Activated CD4-positive, CD25-positive, alpha-beta regulatory T cell treated with anti-CD3 and anti-CD28 coated beads, Interleukin-2, amount 50 U/mL, for 16 hours (primary cell): ENCODE data around the gene FADS3.

ENCODE experiments used
- DNase-seq: peaks from one replicate; pipeline ENCODE4 v3.0.0-alpha.2; 2020; ENCODE audit warnings: low read depth, low spot score

Gene FADS3

DNA sequence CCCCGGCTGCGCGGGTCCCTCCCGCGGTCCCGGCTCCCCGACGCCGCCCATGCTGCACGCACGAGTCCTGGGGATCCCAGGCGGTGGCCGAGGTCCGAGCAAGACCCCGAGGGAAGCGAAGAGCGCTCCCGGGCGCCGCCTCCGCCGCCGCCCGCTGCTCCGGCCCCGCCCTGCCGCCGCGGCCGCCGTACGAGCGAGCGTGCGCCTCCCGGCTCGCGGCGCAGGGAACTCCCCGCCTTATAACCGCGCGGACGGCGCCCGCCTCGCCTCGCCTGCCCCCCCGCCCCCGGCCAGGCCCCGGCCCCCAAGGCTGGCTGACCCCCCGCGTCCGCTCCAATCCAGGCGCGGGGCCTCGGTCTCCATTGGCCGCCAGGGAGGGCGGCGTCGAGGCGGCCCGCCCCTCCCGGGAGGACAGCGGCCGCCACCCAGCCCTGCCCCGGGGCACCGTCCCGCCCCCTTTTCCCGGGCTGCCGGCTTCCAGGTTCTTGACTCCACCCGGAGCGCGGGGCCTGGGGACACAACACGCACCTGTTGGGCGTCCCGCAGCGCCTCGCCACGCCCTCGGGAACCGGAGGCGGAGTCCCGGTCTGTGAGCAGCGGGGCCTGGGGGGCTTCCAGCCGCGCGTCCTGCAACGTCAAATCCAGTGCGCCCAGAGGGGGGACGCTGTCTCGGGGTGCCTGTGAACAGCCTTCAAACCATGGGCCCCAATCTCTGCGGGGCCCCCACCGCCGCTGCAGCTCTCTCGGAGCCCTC, at the start of gene FADS3:
Gene FADS3, minus strand, starts transcription at position 215 of the 754 bp plus-strand sequence. Its CDS starts 164 bp downstream, at position 51.
- DNase-seq, result no peak

GRCh38 chr11:61940466-61940865, 49.1 kb upstream of the FADS3 start:
- DNase-seq, result no peak

DNA sequence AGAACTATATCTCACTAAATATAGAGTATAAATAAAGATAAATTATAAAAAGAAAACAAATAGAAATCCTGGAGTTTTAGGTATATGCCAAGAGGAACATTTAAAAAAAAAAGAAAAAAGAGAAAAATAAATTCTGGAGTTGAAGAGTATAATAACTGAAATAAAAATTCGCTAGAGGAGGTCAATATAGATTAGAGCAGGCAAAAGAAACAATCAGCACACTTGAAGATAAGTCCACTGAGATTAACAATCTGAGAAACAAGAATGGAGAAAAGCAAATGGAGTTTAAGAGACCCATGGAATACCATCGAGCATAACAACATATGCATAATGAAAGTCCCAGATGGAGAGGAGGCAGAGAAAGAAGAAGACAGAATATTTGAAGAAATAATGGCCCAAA, 44.5 kb upstream of the FADS3 start:
- DNase-seq, result no peak

- no peak for DNase-seq
Observed at GRCh38 chr11:61930933-61931332, 39.6 kb upstream of the FADS3 start.

DNA sequence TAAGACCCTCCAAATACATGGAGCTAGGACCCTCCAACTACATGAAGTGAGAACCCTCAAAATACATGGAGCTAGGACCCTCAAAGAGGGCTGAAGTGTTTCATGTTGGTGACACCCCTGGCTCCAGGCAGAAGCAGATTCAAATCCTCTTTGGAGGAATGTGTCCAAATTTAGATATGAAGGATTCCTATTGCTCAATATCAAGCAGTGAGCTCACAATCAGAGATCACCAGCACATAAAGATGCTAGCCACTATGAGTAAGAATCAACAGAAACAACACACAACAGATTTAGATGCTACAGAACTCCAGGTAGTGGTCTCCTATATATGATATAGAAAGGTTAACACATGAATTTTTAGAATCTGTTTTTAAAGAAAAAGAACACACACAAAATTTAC, 37.3 kb upstream of the FADS3 start:
- DNase-seq, result no peak

DNA sequence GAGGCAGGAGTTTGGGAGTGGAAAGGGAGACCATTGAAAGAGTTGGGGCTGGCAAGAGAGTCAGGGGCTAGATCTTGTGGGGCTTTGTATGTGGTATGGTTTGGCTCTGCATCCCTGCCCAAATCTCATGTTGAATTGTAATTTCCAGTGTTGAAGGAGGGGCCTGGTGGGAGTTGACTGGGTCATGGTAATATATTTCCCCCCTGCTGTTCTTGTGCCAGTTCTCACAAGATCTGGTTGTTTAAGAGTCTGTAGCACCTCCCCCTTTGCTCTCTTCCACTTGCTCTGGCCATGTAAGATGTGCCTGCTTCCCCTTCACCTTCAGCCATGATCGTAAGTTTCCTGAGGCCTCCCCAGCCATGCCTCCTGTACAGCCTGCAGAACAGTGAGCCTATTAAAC, 36.2 kb upstream of the FADS3 start:
- DNase-seq, result no peak

DNA sequence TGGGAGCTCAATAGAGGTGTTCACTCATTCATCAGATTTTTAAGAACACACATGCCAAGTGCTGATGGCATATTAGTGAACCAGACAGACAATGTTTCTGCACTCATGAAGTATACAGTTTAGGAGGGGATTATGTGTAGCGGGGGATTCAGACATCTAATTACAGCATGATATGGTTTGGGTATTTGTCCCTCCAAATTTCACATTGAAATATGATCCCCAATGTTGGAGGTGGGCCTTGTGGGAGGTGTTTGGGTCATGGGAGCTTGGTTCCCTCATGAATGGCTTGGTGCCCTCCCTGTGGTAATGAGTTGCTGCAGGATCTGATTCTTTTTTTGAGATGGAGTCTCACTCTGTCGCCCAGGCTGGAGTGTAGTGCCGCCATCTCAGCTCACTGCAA, 34.9 kb upstream of the FADS3 start:
- DNase-seq, result no peak

DNA sequence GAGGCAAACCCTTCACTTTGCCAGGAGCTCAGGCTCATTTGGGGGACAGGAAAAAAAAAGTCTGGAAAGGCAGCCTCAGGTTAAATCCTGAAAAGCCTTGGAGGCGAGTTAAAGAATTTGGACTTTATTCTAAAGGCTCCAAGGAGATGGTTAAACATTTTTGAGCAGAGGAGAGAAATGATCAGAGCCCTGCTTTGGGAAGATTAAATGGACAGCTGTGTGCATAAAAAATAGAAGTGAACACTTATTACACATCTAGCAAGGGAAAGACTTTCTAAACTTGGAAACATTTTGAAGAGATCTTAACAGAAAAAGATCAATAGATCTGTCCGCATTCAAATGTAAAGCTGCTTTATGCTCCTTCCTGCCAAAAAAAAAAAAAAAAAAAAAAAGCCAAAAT, 34.4 kb upstream of the FADS3 start:
- no peak for DNase-seq

DNA sequence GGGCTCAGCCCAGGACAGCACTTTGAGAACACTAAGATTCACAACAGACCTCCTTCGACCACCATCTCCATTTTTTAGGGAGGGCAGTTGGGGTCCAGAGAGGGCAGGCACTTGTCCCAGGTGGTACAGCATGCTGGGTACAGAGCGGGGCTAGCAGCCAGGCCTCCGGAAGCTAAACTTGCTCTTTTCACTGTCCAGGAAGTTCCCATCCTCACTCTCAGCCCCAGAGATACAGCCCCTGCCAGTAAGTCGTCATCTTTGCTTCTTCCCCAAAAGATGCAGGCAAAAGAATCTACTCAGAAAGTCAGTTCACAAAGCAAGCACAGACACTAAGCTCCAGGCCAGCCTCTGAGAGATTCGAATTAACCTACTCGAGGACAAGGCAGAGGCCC, 32.7 kb upstream of the FADS3 start:
- DNase-seq, result no peak

DNA sequence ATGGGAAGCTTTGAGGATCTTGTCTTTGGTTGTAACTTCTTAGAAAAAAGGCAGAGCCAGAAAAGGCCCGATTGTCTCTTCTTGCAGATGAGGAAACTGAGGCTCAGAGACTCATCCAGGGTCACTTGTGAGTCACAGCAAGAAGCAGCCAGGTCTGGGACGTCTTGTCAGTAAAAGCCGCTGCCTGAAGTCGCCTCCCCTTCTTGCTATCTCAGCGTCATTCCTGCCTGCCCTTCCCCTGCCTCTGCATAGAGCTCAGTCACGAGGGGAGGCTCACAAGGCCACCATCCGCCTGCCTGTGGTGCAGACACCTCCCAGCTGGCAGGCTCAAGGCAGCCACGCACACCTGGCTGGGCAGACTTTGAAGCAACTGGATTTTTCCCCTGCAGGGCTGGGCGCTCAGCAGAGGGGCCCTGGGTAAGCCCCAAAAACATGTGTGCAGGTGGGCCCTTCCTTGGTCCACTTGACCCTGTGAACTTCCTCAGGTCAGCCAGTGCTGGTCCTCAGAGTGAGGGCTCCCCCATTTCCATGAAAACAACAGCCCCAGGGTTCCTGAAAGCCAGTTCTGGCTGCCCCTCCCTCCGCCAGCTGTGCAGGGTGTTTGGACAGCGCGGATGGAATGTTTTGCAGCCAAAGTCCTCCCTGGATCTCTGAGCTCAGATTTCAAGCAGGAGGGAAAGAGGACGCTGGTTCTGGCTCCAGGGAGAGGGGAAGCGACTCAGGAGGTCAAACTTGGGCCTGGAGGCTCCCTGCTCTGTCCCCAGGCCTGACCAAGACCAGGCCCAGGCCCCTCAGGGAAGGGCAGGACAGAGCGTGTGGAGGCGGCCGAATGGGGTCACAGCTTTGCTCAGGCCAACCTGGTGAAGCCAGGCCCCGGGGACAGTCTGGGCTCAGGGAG, 32.1 kb upstream of the FADS3 start:
- no peak for DNase-seq

DNA sequence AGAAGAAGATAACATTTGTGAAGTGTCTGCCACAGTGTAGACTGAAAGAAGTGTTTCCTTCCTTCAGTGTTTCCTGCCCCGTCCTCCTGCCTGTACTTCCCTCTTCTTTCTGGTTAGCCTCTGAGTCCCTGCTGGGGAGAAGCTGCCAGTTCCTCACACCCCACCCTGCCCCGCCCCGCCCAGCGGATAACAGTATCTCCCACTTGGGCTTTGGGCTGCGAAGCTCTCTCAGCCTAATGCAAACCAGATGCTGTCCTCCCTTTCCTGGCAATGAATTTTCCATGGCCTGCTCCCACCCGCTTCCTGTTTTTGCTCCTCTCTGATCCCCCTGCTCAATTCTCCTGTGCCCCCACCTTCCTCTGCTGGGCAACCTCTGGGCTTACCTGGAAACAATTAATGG, 31.2 kb upstream of the FADS3 start:
- DNase-seq, result no peak

GRCh38 chr11:61921446-61921845, 30.1 kb upstream of the FADS3 start:
- DNase-seq, result no peak

DNA sequence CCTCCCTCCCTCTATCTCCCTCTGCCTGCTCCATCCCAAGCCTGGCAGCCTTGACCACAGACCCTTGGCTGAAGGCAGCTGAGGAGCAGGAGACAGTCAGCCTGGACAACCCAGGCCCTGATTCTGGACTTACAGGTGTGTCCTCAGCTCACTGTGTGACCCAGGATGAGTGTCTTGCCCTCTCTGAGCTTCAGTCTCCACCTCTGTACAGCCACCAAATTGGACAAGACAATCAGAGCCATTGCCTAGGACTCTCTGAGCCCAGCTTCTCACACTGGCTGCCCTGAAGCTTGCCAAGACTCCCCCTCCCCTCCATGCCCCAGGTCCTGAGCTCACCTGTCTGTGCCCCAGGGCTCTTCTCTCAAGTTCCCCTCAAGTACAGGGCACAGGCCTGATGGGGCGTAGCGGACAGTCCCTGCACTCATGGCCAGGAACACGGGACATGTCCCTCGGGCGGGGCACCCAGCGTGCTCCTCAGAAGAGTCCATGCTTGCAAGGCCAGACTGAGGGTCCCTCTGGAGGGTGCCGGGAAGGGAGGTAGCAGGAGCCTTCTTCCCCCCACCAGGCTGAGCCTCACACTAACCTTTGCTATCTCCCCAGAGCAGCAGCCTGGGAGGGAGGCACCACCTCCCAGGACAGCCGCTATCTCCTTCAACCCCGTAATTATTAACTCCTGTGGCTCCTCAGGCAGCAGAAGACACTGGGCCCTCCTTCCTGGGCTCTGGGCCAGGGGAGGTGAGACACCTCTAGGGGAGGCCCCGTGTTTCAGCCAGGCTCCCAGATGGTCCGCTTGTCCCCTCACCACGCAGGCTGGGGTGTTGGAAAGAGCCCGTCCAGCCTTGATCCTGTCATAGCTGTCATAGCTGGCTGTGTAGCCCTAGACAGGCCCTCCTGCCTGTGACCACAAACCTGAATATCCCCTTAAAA, 28.6 kb upstream of the FADS3 start:
- no peak for DNase-seq

GRCh38 chr11:61918938-61919704, 27.8 kb upstream of the FADS3 start:
- no peak for DNase-seq

- DNase-seq, result no peak
Observed at GRCh38 chr11:61918251-61918937, 27.0 kb upstream of the FADS3 start.

DNA sequence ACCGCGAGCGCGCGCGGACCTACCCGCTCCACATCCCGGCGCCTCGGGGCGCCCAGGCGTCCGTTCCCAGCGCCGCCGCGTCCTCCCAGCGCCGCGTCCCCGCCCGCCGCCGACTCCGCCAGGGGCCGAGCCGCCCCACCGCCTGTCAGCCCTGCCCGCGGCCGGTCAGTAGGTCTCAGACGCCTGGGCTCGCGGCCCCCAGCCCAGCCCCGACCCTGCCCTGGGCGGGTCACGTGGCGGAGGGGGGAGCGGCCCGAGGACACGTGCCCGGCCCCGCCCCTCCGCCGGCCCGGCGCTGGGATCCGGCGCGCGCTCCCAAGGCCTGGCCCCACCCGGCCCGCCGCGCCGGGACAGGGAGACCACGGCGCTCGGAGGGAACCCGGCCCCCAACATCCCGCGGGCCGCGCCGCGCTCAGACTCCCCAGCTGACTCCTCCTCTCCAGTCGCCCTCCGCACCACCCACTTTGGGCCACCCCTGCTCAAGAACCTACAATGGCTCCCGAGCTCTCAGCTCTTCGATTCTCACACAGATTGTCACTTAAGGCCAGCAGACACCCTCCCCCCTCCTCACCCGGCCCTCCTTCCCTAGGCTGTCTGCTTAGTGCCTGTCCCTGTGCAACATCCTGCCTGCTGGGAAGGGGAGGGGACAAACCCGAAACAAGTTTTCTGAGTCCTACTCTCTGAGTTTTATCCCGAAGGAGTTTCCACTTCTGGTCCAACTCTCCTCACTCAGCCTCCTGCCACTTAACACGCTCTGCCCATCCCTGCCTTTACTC, 26.2 kb upstream of the FADS3 start, which contains the start of gene RAB3IL1:
Gene RAB3IL1, minus strand, starts transcription at position 233 of the 776 bp plus-strand sequence. Its CDS starts 199 bp downstream, at position 34.
- DNase-seq, result no peak

GRCh38 chr11:61916737-61917333, 25.5 kb upstream of the FADS3 start:
- no peak for DNase-seq

- no peak for DNase-seq
Observed at GRCh38 chr11:61914471-61915171, 23.3 kb upstream of the FADS3 start.
